ENCODE results near the gene TBL2. TPM values are rescaled to one million over a fixed set of nuclear protein-coding genes. Genes with fewer than 3 reads are reported as not detected.

The TBL2 gene
- total RNA-seq, 4 donors from 2014 or later, result 14.4 to 32.9 (median 22.0) TPM

DNA sequence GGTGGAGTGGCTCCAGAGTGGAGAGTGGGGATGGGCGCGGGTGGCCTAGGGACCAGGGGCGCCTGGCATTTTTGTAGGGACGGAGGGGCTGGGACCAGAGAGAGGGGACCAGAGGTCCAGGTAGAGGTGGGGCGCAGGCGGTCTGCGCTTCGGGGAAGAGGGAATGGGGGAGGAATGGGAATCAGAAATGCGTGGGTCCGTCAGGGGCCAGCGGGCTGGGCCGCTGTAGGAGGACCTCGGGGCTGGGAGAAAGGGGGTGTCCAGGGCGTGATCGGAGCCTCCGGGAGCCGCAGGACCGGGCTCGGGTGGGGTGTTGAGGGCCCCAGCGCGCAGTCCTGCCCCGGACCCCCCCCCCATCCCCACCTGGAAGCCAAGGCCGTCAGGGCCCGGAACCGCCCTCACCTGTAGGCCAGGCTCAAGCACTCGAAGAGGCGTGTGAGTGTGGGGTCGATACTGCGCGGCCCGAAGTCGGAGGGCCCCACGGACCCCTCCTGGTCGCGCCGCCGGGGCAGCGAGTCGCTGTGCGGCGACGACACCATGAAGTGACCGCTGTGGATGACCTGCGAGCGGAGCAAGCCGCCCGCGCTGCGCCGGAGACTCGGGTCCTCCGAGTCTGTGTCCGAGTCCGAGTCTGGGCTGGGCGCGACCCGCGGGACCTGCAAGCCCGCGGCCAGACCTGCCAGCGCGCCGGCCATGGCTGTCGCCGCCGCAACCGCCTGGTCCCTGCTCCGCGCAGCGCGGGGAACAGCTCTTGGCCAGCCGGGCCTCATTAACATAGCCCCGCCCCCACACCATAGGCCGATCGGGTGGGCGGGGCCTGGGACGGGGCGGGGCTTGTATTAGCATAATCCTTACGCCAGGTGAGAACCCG, 45.7 kb upstream of the TBL2 start, which contains the start of gene MLXIPL:
TSS of gene MLXIPL (minus strand) at position 725 of the 871 bp plus-strand sequence. CDS start at position 695, 30 bp downstream.
- Histone ChIP-seq H3K27me3 (peaks cover 0 to 15% (median 14%) of the 10 kb centered on the region in 3 donors), H3K27ac (peak within 1 kb of the TSS; percentile 83 to 93 (median 92)), H3K36me3 (no peaks in the 10 kb centered on the region), H3K4me3 (peak within 1 kb of the TSS; percentile 73 to 88 (median 77)), H3K4me1 (peaks cover 6 to 8% of the 10 kb centered on the region in 2 donors), H3K9me3 (no peaks in the 10 kb centered on the region)
- peak; percentile 68 to 72 for ATAC-seq
- peak; percentile 84 to 89 for DNase-seq
- in situ Hi-C loops (cut with MboI; ENCODE audit: low sequenced_read_pairs in 4 of 4), result loop anchor here in 1 of 4 donors (25.0 kb wide), 1 partner anchor 238 kb away; the partner anchor contains the start of gene TMEM270
- TF ChIP-seq CTCF (IDR thresholded peaks at IDR 0.05 in 4 of 5, conservative IDR thresholded peaks at IDR 0.05 in 1 of 5) (no peak), POLR2A (IDR thresholded peaks at IDR 0.05) (peak; percentile 92 to 93)
- intact Hi-C loops (cut with DNase I; ENCODE audit: low total_unique reads), result loop anchor here (1.0 to 10.0 kb wide), 2 partner anchors 67 to 221 kb away; partner anchors contain the start of genes BCL7B and METTL27

GRCh38 chr7:73622909-73623797, 44.8 kb upstream of the TBL2 start:
- intact Hi-C loops (cut with DNase I; ENCODE audit: low total_unique reads), result loop anchor here (1.0 to 10.0 kb wide), 2 partner anchors 66 to 222 kb away; partner anchors contain the start of genes BCL7B and METTL27
- TF ChIP-seq POLR2A (IDR thresholded peaks at IDR 0.05) (peak; percentile 69 to 81), CTCF (IDR thresholded peaks at IDR 0.05 in 4 of 5, conservative IDR thresholded peaks at IDR 0.05 in 1 of 5) (peak in 1 of 5 experiments; percentile 11)
- peak; percentile 81 to 93 for DNase-seq
- peaks cover 0 to 9% (median 6%) of the 10 kb centered on the region in 3 donors for H3K27me3 ChIP-seq
- peak overlapping the region; percentile 73 to 88 (median 77) for H3K4me3 ChIP-seq
- peak overlapping the region; percentile 83 to 93 (median 92) for H3K27ac ChIP-seq
- ATAC-seq, result peak; percentile 69 to 79
- no peaks in the 10 kb centered on the region for H3K36me3 ChIP-seq
- in situ Hi-C loops (cut with MboI; ENCODE audit: low sequenced_read_pairs in 4 of 4), result loop anchor here in 1 of 4 donors (25.0 kb wide), 1 partner anchor 239 kb away; the partner anchor contains the start of gene TMEM270
- peaks cover 6 to 8% of the 10 kb centered on the region in 2 donors for H3K4me1 ChIP-seq
- no peaks in the 10 kb centered on the region for H3K9me3 ChIP-seq

DNA sequence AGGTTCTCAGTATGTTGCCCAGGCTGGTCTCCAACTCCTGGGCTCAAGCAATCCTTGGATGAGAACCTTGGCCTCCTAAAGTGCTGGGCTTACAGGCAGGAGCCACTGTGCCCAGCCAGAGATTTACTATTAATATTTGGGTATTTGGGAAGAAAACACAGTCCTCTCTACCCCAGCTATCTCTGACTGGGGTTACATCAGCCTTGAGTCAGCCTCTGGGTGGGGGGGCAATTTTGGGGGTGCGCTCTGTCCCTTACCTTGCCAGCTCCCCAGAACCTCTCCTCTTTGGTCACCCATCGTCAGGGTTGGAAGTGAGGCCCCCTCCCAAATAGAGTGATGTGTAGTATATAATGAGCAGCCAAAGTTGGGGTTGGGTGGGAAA, 44.1 kb upstream of the TBL2 start:
- intact Hi-C loops (cut with DNase I; ENCODE audit: low total_unique reads) (loop anchor here (10.0 kb wide), 1 partner anchor 222 kb away; the partner anchor contains the start of gene METTL27), in situ Hi-C loops (cut with MboI; ENCODE audit: low sequenced_read_pairs in 4 of 4) (loop anchor here in 1 of 4 donors (25.0 kb wide), 1 partner anchor 240 kb away; the partner anchor contains the start of gene TMEM270)
- ATAC-seq (peak; percentile 10 to 15), DNase-seq (no peak)
- H3K9me3 ChIP-seq, result no peaks in the 10 kb centered on the region
- H3K36me3 ChIP-seq, result no peaks in the 10 kb centered on the region
- H3K4me3 ChIP-seq, result peak overlapping the region; percentile 73 to 88 (median 77)
- peaks cover 6 to 8% of the 10 kb centered on the region in 2 donors for H3K4me1 ChIP-seq
- H3K27ac ChIP-seq, result peak overlapping the region; percentile 83 to 93 (median 92)
- H3K27me3 ChIP-seq, result peaks cover 0 to 3% (median 3%) of the 10 kb centered on the region in 3 donors
- no peak for TF ChIP-seq POLR2A (IDR thresholded peaks at IDR 0.05)
- TF ChIP-seq CTCF (IDR thresholded peaks at IDR 0.05 in 4 of 5, conservative IDR thresholded peaks at IDR 0.05 in 1 of 5), result no peak
